Uterus (tissue), 2 donors: ENCODE data around the gene ZNRD2.

Experiments
- POLR2A ChIP-seq, 2 donors: fragments of 450-650 bp; IDR thresholded peaks; one replicate each; pipeline ENCODE4 v1.6.1; 2016; ENCODE audit warnings: antibody characterized with exemption in 2 of 2, mild to moderate bottlenecking in 1 of 2, moderate library complexity in 1 of 2
- TF ChIP-seq, protein P1 (sequence below), 4 experiments: fragments of 200-600 bp in 2 of 4; fragments of 450-650 bp in 2 of 4; sonication (generic) in 2 of 4; IDR thresholded peaks; one replicate each; pipeline ENCODE4 v1.5.1; 2016 to 2019; ENCODE audit warnings: antibody characterized with exemption in 4 of 4, mild to moderate bottlenecking in 2 of 4, moderate library complexity in 1 of 4

DNA sequence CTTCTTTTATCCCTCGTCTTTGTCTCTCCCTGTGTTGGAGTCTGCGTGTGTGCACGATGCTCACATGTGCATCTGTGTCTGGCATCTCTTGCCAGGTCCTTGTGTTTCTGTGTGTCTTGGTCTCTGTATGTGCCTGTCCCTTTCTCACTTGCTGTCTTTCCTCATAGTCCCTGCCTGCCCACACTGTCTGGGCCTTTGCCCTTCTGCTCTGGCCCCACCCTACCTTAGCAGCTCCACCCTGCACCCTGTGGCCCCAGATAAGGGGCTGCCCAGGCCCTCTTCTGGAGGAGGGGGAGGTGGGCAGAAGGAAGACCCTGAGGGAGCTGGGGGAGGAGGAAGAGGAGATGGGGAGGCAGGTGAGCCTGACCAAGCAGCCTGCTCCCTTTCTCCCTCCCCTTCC, 8.4 kb downstream of the ZNRD2 start:
- TF ChIP-seq, protein P1, sequence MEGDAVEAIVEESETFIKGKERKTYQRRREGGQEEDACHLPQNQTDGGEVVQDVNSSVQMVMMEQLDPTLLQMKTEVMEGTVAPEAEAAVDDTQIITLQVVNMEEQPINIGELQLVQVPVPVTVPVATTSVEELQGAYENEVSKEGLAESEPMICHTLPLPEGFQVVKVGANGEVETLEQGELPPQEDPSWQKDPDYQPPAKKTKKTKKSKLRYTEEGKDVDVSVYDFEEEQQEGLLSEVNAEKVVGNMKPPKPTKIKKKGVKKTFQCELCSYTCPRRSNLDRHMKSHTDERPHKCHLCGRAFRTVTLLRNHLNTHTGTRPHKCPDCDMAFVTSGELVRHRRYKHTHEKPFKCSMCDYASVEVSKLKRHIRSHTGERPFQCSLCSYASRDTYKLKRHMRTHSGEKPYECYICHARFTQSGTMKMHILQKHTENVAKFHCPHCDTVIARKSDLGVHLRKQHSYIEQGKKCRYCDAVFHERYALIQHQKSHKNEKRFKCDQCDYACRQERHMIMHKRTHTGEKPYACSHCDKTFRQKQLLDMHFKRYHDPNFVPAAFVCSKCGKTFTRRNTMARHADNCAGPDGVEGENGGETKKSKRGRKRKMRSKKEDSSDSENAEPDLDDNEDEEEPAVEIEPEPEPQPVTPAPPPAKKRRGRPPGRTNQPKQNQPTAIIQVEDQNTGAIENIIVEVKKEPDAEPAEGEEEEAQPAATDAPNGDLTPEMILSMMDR (IDR thresholded peaks at IDR 0.05) = no peak
- no peak for TF ChIP-seq POLR2A (IDR thresholded peaks at IDR 0.05)
